Astrocyte (in vitro differentiated cells and primary cell): ENCODE measurements around the gene SRGAP1. TPM values are rescaled to one million over a fixed set of nuclear protein-coding genes. Genes with fewer than 3 reads are reported as not detected.

Experiments used
- DNase-seq: peaks from one replicate; pipeline ENCODE4 v3.0.0-alpha.2; 2010; ENCODE audit warnings: low read depth
- FAIRE-seq: peaks from 2 replicates; lab custom pipeline; 2011; peaks lifted over from hg19 to GRCh38; lab: Jason Lieb, UNC
- H2AFZ ChIP-seq: 2 replicates; pipeline ENCODE4 v1.6.0; 2012; ENCODE audit warnings: low read depth, low read length, inconsistent platforms
- H3K27ac ChIP-seq: 2 replicates; pipeline ENCODE4 v1.5.1; 2011; ENCODE audit warnings: low read depth, low read length, inconsistent platforms
- H3K27me3 ChIP-seq: 2 replicates; pipeline ENCODE4 v1.6.0; 2011; ENCODE audit warnings: low read length, inconsistent platforms; ENCODE audit not compliant: insufficient read depth
- H3K36me3 ChIP-seq: 2 replicates; pipeline ENCODE4 v1.5.1; 2011; ENCODE audit warnings: low read length, inconsistent platforms; ENCODE audit not compliant: insufficient read depth
- H3K4me1 ChIP-seq: 2 replicates; pipeline ENCODE4 v1.5.1; 2011; ENCODE audit warnings: low read length, inconsistent platforms; ENCODE audit not compliant: insufficient read depth
- H3K4me2 ChIP-seq: 2 replicates; pipeline ENCODE4 v1.6.0; 2012; ENCODE audit warnings: low read length, inconsistent platforms
- H3K4me3 ChIP-seq: 2 replicates; pipeline ENCODE4 v1.5.1; 2011; ENCODE audit warnings: low read depth, mild to moderate bottlenecking, low read length, inconsistent platforms; ENCODE audit not compliant: insufficient read depth
- H3K79me2 ChIP-seq: 2 replicates; pipeline ENCODE4 v1.6.0; 2012; ENCODE audit warnings: mild to moderate bottlenecking, low read length, inconsistent platforms; ENCODE audit not compliant: insufficient read depth
- H3K9ac ChIP-seq: 2 replicates; pipeline ENCODE4 v1.6.0; 2012; ENCODE audit warnings: mild to moderate bottlenecking, low read length, inconsistent platforms
- H3K9me3 ChIP-seq: 2 replicates; pipeline ENCODE4 v1.5.1; 2012; ENCODE audit warnings: low read depth, mild to moderate bottlenecking, low read length, inconsistent platforms; ENCODE audit not compliant: insufficient read depth
- H4K20me1 ChIP-seq: 2 replicates; pipeline ENCODE4 v1.6.0; 2012; ENCODE audit warnings: low read length, inconsistent platforms; ENCODE audit not compliant: insufficient read depth
- H3K27ac Mint-ChIP-seq: one replicate; pipeline ENCODE4 v1.8.0; 2021; ENCODE audit warnings: mild to moderate bottlenecking, mixed read lengths; ENCODE audit not compliant: unreplicated experiment
- H3K27me3 Mint-ChIP-seq: one replicate; pipeline ENCODE4 v1.8.0; 2021; ENCODE audit warnings: low read depth, mixed read lengths; ENCODE audit not compliant: unreplicated experiment
- H3K36me3 Mint-ChIP-seq: one replicate; pipeline ENCODE4 v1.8.0; 2021; ENCODE audit warnings: low read depth, mixed read lengths; ENCODE audit not compliant: unreplicated experiment
- H3K4me1 Mint-ChIP-seq: one replicate; pipeline ENCODE4 v1.8.0; 2021; ENCODE audit warnings: low read depth, mixed read lengths; ENCODE audit not compliant: unreplicated experiment
- H3K4me3 Mint-ChIP-seq: one replicate; pipeline ENCODE4 v1.8.0; 2021; ENCODE audit warnings: mild to moderate bottlenecking, moderate library complexity, mixed read lengths; ENCODE audit not compliant: unreplicated experiment
- H3K9me3 Mint-ChIP-seq: one replicate; pipeline ENCODE4 v1.8.0; 2021; ENCODE audit warnings: mild to moderate bottlenecking, mixed read lengths; ENCODE audit not compliant: unreplicated experiment
- EZH2 ChIP-seq: IDR thresholded peaks from 2 replicates; pipeline ENCODE4 v1.6.1; 2012; ENCODE audit warnings: mild to moderate bottlenecking, low read length, inconsistent platforms; ENCODE audit not compliant: insufficient read depth
- total RNA-seq: library from RNA; stranded (reverse); gene quantifications from 2 replicates; pipeline ENCODE4 v1.2.1, GENCODE V29; 2021
- TF ChIP-seq, protein P1 (sequence below): IDR thresholded peaks from 2 replicates; pipeline ENCODE4 v1.5.1; 2011; ENCODE audit warnings: low read depth, mild to moderate bottlenecking, inconsistent platforms, low read length, moderate library complexity; ENCODE audit not compliant: insufficient read depth

The SRGAP1 gene
- total RNA-seq, 1 donor from 2014 or later = 15.2 TPM

- Mint-ChIP-seq H3K4me3 (no peak overlapping the region), H3K27ac (no peak overlapping the region), H3K27me3 (no peaks in the 10 kb centered on the region), H3K36me3 (peaks cover 18% of the 10 kb centered on the region), H3K4me1 (peaks cover 8% of the 10 kb centered on the region), H3K9me3 (no peaks in the 10 kb centered on the region)
- DNase-seq (peak; percentile 43), FAIRE-seq (peak; percentile 23)
- no peak for TF ChIP-seq EZH2
- TF ChIP-seq, protein P1, sequence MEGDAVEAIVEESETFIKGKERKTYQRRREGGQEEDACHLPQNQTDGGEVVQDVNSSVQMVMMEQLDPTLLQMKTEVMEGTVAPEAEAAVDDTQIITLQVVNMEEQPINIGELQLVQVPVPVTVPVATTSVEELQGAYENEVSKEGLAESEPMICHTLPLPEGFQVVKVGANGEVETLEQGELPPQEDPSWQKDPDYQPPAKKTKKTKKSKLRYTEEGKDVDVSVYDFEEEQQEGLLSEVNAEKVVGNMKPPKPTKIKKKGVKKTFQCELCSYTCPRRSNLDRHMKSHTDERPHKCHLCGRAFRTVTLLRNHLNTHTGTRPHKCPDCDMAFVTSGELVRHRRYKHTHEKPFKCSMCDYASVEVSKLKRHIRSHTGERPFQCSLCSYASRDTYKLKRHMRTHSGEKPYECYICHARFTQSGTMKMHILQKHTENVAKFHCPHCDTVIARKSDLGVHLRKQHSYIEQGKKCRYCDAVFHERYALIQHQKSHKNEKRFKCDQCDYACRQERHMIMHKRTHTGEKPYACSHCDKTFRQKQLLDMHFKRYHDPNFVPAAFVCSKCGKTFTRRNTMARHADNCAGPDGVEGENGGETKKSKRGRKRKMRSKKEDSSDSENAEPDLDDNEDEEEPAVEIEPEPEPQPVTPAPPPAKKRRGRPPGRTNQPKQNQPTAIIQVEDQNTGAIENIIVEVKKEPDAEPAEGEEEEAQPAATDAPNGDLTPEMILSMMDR = no peak
- H3K27me3 ChIP-seq = no peaks in the 10 kb centered on the region
- H3K4me2 ChIP-seq = no peak overlapping the region
- no peaks in the 10 kb centered on the region for H3K79me2 ChIP-seq
- no peaks in the 10 kb centered on the region for H4K20me1 ChIP-seq
- H3K27ac ChIP-seq = no peak overlapping the region
- H3K9me3 ChIP-seq = no peaks in the 10 kb centered on the region
- peaks cover 17% of the 10 kb centered on the region for H3K36me3 ChIP-seq
- H3K9ac ChIP-seq = no peak overlapping the region
- H2AFZ ChIP-seq = no peak overlapping the region
- no peak overlapping the region for H3K4me3 ChIP-seq
- H3K4me1 ChIP-seq = no peaks in the 10 kb centered on the region
Measured at GRCh38 chr12:64124511-64125197, 280.2 kb downstream of the SRGAP1 start.

- Mint-ChIP-seq H3K27ac (no peak overlapping the region), H3K27me3 (no peaks in the 10 kb centered on the region), H3K36me3 (peaks cover 26% of the 10 kb centered on the region), H3K9me3 (peaks cover under 1% of the 10 kb centered on the region), H3K4me1 (peaks cover 8% of the 10 kb centered on the region), H3K4me3 (no peak overlapping the region)
- no peak overlapping the region for H3K9ac ChIP-seq
- H3K79me2 ChIP-seq = no peaks in the 10 kb centered on the region
- H3K4me2 ChIP-seq = no peak overlapping the region
- no peaks in the 10 kb centered on the region for H3K9me3 ChIP-seq
- TF ChIP-seq, protein P1 = no peak
- TF ChIP-seq EZH2 = no peak
- no peak overlapping the region for H3K4me3 ChIP-seq
- H3K36me3 ChIP-seq = peaks cover 17% of the 10 kb centered on the region
- no peak overlapping the region for H2AFZ ChIP-seq
- DNase-seq = no peak
- no peaks in the 10 kb centered on the region for H3K4me1 ChIP-seq
- H3K27me3 ChIP-seq = no peaks in the 10 kb centered on the region
- H3K27ac ChIP-seq = no peak overlapping the region
- H4K20me1 ChIP-seq = no peaks in the 10 kb centered on the region
- no peak for FAIRE-seq
Measured at GRCh38 chr12:64125913-64126312, 281.4 kb downstream of the SRGAP1 start.

GRCh38 chr12:64127811-64128210 is 283.3 kb downstream of the SRGAP1 start:
- H3K36me3 ChIP-seq = peaks cover 17% of the 10 kb centered on the region
- H3K4me2 ChIP-seq = no peak overlapping the region
- Mint-ChIP-seq H3K4me1 (peaks cover 8% of the 10 kb centered on the region), H3K27me3 (no peaks in the 10 kb centered on the region), H3K27ac (no peak overlapping the region), H3K9me3 (peaks cover 5% of the 10 kb centered on the region), H3K4me3 (no peak overlapping the region), H3K36me3 (peaks cover 41% of the 10 kb centered on the region)
- no peaks in the 10 kb centered on the region for H3K27me3 ChIP-seq
- TF ChIP-seq, protein P1 = no peak
- TF ChIP-seq EZH2 = no peak
- no peaks in the 10 kb centered on the region for H3K79me2 ChIP-seq
- DNase-seq = no peak
- no peak overlapping the region for H3K9ac ChIP-seq
- no peaks in the 10 kb centered on the region for H3K9me3 ChIP-seq
- H4K20me1 ChIP-seq = no peaks in the 10 kb centered on the region
- no peaks in the 10 kb centered on the region for H3K4me1 ChIP-seq
- no peak overlapping the region for H3K27ac ChIP-seq
- H3K4me3 ChIP-seq = no peak overlapping the region
- no peak for FAIRE-seq
- H2AFZ ChIP-seq = no peak overlapping the region
